Endothelial cell of umbilical vein (primary cell): Measurements from ENCODE around the gene APOC1. TPM values are rescaled to one million over a fixed set of nuclear protein-coding genes. Genes with fewer than 3 reads are reported as not detected.

Experiments used
- BruUV-seq: library from RNA; stranded (reverse); fragments of 400-500 nt; replicated peaks from 2 replicates; lab custom pipeline; 2021; lab: Mats Ljungman, UMichigan
- CTCF ChIA-PET: fragments of 300-600, 350-600 bp; sonication (Branson Sonifier 250); formaldehyde crosslinking; loops from one replicate; lab custom pipeline; 2021; ENCODE audit warnings: antibody characterized with exemption, inconsistent platforms; lab: Charles Lee
- POLR2A ChIA-PET: fragments of 300-600, 350-600 bp; sonication (Branson Sonifier 250); formaldehyde crosslinking; loops from one replicate; lab custom pipeline; 2021; ENCODE audit warnings: antibody characterized with exemption, inconsistent platforms; lab: Charles Lee
- DNase-seq: peaks from one replicate; pipeline ENCODE4 v3.0.0-alpha.2; 2011; ENCODE audit warnings: low read depth, low spot score
- FAIRE-seq: peaks from 2 replicates; lab custom pipeline; 2011; peaks lifted over from hg19 to GRCh38; lab: Jason Lieb, UNC
- H2AFZ ChIP-seq: 2 replicates; pipeline ENCODE4 v1.6.0; 2012; ENCODE audit warnings: low read depth, low read length, control low read depth, inconsistent platforms
- H3K27ac ChIP-seq: 2 replicates; pipeline ENCODE4 v1.5.1; 2011; ENCODE audit warnings: low read depth, mild to moderate bottlenecking, control low read depth, low read length, moderate library complexity; ENCODE audit not compliant: insufficient read depth
- H3K27me3 ChIP-seq, 2 experiments: 2 replicates each; pipeline versions ENCODE4 v1.6.0 to v1.6.1; 2011; ENCODE audit warnings: low read length in 2 of 2, mixed read lengths in 1 of 2; ENCODE audit not compliant: control insufficient read depth in 2 of 2, insufficient read depth in 2 of 2
- H3K36me3 ChIP-seq, 2 experiments: 2 replicates in 1 of 2; 3 replicates in 1 of 2; pipeline ENCODE4 v1.5.1; 2011; ENCODE audit warnings: low read length in 2 of 2, mild to moderate bottlenecking in 1 of 2, moderate library complexity in 1 of 2; ENCODE audit not compliant: control insufficient read depth in 2 of 2, insufficient read depth in 2 of 2; ENCODE audit errors: extremely low read depth in 1 of 2
- H3K4me1 ChIP-seq: 3 replicates; pipeline ENCODE4 v1.5.1; 2011; ENCODE audit warnings: mild to moderate bottlenecking, low read length; ENCODE audit not compliant: control insufficient read depth, insufficient read depth; ENCODE audit errors: extremely low read depth
- H3K4me2 ChIP-seq: 2 replicates; pipeline ENCODE4 v1.6.1; 2011; ENCODE audit warnings: low read length, control low read depth, mixed read lengths; ENCODE audit not compliant: insufficient read depth
- H3K4me3 ChIP-seq, 3 experiments: fragments of 200-600 bp in 1 of 3; sonication (generic), shearing (Covaris generic) in 1 of 3; replicated peaks in 1 of 3; 2 replicates each; pipeline ENCODE4 v1.5.1; 2011 to 2016; ENCODE audit warnings: control low read depth in 3 of 3, low read length in 3 of 3, mild to moderate bottlenecking in 2 of 3, inconsistent platforms in 1 of 3, low read depth in 1 of 3, moderate library complexity in 1 of 3; ENCODE audit not compliant: insufficient read depth in 1 of 3
- H3K79me2 ChIP-seq: 2 replicates; pipeline ENCODE4 v1.6.0; 2012; ENCODE audit warnings: low read length, inconsistent platforms; ENCODE audit not compliant: control insufficient read depth, insufficient read depth
- H3K9ac ChIP-seq: replicated peaks from 2 replicates; pipeline ENCODE3; 2011; ENCODE audit warnings: low read length, control low read depth; ENCODE audit not compliant: insufficient read depth; ENCODE audit errors: extremely low read depth
- H3K9me1 ChIP-seq: replicated peaks from 3 replicates; pipeline ENCODE4 v1.6.0; 2011; ENCODE audit warnings: mild to moderate bottlenecking, low read length; ENCODE audit not compliant: control insufficient read depth, insufficient read depth; ENCODE audit errors: extremely low read depth
- H3K9me3 ChIP-seq: replicated peaks from 2 replicates; pipeline ENCODE4 v1.5.1; 2012; ENCODE audit warnings: low read length, inconsistent platforms; ENCODE audit not compliant: control insufficient read depth, insufficient read depth
- H4K20me1 ChIP-seq: replicated peaks from 2 replicates; pipeline ENCODE3; 2011; ENCODE audit warnings: mild to moderate bottlenecking, low read length; ENCODE audit not compliant: control insufficient read depth, insufficient read depth; ENCODE audit errors: extremely low read depth
- CTCF ChIP-seq, 2 donors: IDR thresholded peaks; 1 replicate in 1 of 2; 2 replicates in 1 of 2; pipeline ENCODE4 v1.5.1; 2011; ENCODE audit warnings: low read length in 2 of 2, mild to moderate bottlenecking in 2 of 2, moderate library complexity in 2 of 2, control low read depth in 1 of 2, inconsistent platforms in 1 of 2, low read depth in 1 of 2; ENCODE audit not compliant: insufficient read depth in 1 of 2; ENCODE audit errors: extremely low read depth in 1 of 2
- FOS ChIP-seq: IDR thresholded peaks from 2 replicates; pipeline ENCODE4 v1.6.1; 2011; ENCODE audit warnings: mild to moderate bottlenecking, low read length, moderate library complexity, borderline replicate concordance; ENCODE audit not compliant: insufficient read depth
- MYC ChIP-seq: IDR thresholded peaks from one replicate; pipeline ENCODE4 v1.6.1; 2011; ENCODE audit warnings: mild to moderate bottlenecking, low read depth, low read length
- POLR2A ChIP-seq: IDR thresholded peaks from 2 replicates; pipeline ENCODE4 v1.6.1; 2012; ENCODE audit warnings: low read depth, mild to moderate bottlenecking, control low read depth, low read length
- POLR2AphosphoS5 ChIP-seq: IDR thresholded peaks from 2 replicates; pipeline ENCODE4 v1.6.1; 2012; ENCODE audit warnings: low read depth, mild to moderate bottlenecking, control low read depth, low read length, moderate library complexity; ENCODE audit not compliant: insufficient read depth
- dilution Hi-C: fragments of 300-500 bp; cut with MboI; formaldehyde crosslinking; loops from one replicate; pipeline ENCODE4 v1.15.0; 2019; ENCODE audit warnings: low sequenced_read_pairs; ENCODE audit not compliant: extremely low pct_ligation_motif_present
- intact Hi-C: fragments of 100-400 bp; cut with micrococcal nuclease; formaldehyde crosslinking; loops from one replicate; pipeline ENCODE4 v1.10.0; 2022
- polyA plus RNA-seq, 4 experiments: library from polyadenylated mRNA; depleted of rRNA in 3 of 4; stranded (reverse) in 3 of 4; unstranded in 1 of 4; fragments of >200 nt; gene quantifications; 2 replicates each; pipeline versions ENCODE4 v1.2.1 to v1.2.3, GENCODE V29; 2011 to 2012; ENCODE audit warnings: missing spikeins in 1 of 4
- total RNA-seq: library from RNA; stranded (reverse); gene quantifications from 2 replicates; pipeline ENCODE4 v1.2.3, GENCODE V29; 2021
- TF ChIP-seq, protein P1 (sequence below): IDR thresholded peaks from 2 replicates; pipeline ENCODE4 v1.6.1; 2011; ENCODE audit not compliant: insufficient read depth, insufficient read length

The APOC1 gene
- total and polyA plus RNA-seq, 2 donors (not counting 3 experiments of a cell fraction or from before 2014, with no cell fraction given), result 5.0 to 18.5 TPM

DNA sequence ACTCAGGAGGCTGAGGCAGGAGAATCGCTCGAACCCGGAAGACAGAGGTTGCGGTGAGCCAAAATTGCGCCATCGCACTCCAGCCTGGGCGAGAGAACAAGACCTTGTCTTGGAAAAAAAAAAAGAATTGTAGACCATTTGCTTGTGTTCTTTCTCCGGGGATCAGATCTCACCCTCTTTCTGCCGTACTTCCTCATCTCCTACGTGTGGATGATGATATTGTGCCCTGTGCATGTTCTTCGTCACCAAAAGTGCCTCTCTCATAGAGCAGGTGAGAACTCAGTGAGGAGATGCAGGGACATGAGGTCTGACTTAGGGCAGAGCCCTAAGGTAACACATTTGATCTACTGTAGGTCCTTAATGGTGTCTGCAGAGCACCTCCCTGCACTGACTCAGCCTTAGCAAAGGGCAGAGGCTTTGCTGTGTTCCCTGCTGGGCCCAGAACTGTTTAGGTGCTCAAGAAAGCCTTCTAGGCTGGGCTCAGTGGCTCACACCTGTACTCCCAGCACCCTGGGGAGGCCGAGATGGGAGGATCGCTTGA, 32.7 kb downstream of the APOC1 start:
- H3K4me3 ChIP-seq, result no peak overlapping the region
- dilution Hi-C loops (no loop called here), intact Hi-C loops (no loop called here)
- no peaks in the 10 kb centered on the region for H3K9me1 ChIP-seq
- TF ChIP-seq POLR2A (no peak), FOS (no peak), MYC (no peak), CTCF (IDR thresholded peaks at IDR 0.05; ENCODE audit: extremely low read depth in 1 of 2, insufficient read depth in 1 of 2, low read depth in 1 of 2, low read length in 2 of 2) (no peak)
- H3K4me1 ChIP-seq, result no peaks in the 10 kb centered on the region
- H2AFZ ChIP-seq, result no peak overlapping the region
- POLR2A ChIA-PET, result no interaction called here
- no peaks in the 10 kb centered on the region for H3K27me3 ChIP-seq
- H3K9me3 ChIP-seq, result no peaks in the 10 kb centered on the region
- CTCF ChIA-PET, result interaction anchor here (1.1 kb wide), 1 partner anchor 9 kb away, joined by 4 read pairs; no protein-coding TSS in a partner anchor
- no peaks in the 10 kb centered on the region for H4K20me1 ChIP-seq
- H3K4me2 ChIP-seq, result no peak overlapping the region
- no peaks in the 10 kb centered on the region for H3K79me2 ChIP-seq
- no peak overlapping the region for H3K27ac ChIP-seq
- BruUV-seq, result no TSS peak
- no peak for FAIRE-seq
- no peak for DNase-seq
- H3K36me3 ChIP-seq, result no peaks in the 10 kb centered on the region
- no peak overlapping the region for H3K9ac ChIP-seq

DNA sequence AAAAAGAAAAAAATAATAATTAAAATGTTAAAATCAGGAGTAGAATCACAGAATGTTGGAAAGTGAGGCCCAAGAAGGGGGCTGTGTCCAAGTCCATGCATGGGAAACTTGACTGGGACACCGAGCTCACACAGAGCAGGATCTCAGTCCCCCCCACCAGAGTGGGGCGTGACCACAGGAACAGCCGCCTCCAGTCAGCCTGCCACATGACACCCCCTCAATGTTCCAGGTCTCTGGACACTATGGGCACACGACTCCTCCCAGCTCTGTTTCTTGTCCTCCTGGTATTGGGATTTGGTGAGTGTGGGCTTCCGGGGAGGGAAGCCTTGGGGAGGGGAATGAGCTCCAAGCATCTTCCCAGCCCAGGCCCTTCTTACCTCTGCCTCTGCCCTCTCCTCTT, 33.8 kb downstream of the APOC1 start:
- Histone ChIP-seq H2AFZ (no peak overlapping the region), H3K27me3 (no peaks in the 10 kb centered on the region), H3K79me2 (no peaks in the 10 kb centered on the region), H3K4me1 (no peaks in the 10 kb centered on the region), H3K9me3 (no peaks in the 10 kb centered on the region), H3K4me3 (no peak overlapping the region), H3K4me2 (no peak overlapping the region), H3K9ac (no peak overlapping the region), H3K27ac (no peak overlapping the region), H3K9me1 (no peaks in the 10 kb centered on the region), H4K20me1 (no peaks in the 10 kb centered on the region), H3K36me3 (no peaks in the 10 kb centered on the region)
- ChIA-PET POLR2A (no interaction called here), CTCF (interaction anchor here (1.1 kb wide), 1 partner anchor 10 kb away, joined by 4 read pairs; no protein-coding TSS in a partner anchor)
- no TSS peak for BruUV-seq
- dilution Hi-C loops (no loop called here), intact Hi-C loops (no loop called here)
- FAIRE-seq (no peak), DNase-seq (no peak)
- TF ChIP-seq CTCF (IDR thresholded peaks at IDR 0.05; ENCODE audit: extremely low read depth in 1 of 2, insufficient read depth in 1 of 2, low read depth in 1 of 2, low read length in 2 of 2) (no peak), POLR2AphosphoS5 (no peak), FOS (no peak)
- TF ChIP-seq, protein P1, sequence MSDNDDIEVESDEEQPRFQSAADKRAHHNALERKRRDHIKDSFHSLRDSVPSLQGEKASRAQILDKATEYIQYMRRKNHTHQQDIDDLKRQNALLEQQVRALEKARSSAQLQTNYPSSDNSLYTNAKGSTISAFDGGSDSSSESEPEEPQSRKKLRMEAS, result no peak
